Measurements from ENCODE around the gene NUDT6.
A peak's percentile ranks its signal among the peaks of the same experiment; 100 is the strongest.

Gene NUDT6, protein sequence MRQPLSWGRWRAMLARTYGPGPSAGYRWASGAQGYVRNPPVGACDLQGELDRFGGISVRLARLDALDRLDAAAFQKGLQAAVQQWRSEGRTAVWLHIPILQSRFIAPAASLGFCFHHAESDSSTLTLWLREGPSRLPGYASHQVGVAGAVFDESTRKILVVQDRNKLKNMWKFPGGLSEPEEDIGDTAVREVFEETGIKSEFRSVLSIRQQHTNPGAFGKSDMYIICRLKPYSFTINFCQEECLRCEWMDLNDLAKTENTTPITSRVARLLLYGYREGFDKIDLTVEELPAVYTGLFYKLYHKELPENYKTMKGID

DNA sequence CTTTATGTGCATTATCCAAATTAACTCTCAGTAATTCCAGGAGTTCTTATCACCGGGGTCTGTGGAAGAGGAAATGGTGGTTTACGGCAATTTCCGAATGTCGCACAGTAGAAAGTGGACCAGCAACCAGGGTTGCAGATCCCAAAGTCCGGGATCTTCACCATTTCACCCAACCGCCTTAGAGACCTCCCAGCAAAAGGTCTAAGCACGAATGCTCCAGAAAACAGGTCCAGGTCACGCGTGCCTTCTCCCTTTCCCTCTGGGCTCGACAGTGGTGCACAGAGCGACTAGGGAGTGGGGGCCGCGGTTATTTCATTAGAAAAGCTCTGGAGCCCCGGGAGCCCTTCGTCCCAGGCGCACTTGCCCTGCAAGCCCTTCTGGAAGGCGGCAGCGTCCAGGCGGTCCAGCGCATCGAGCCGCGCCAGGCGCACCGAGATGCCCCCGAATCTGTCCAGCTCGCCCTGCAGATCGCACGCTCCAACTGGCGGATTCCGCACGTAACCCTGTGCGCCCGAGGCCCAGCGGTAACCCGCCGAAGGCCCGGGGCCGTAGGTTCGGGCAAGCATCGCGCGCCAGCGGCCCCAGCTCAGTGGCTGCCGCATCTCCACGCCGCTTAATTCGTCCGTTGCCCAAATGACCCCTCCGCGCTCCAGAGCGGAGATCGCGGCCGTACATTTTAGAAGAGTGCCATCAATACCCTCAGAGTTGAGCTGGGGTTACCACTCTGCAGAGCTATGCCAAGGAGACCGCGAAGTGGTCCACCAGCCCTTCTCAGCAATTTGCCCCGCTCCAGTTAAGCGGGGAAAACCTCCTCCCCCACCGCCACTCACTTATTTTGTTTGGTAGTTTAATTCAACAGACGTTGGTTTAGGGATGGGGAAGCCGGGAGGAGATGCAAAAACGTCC, at the start of gene NUDT6:
Gene NUDT6, minus strand, starts transcription at position 627 of the 906 bp plus-strand sequence. Its CDS starts 25 bp downstream, at position 602.
- Histone ChIP-seq H3K9me3 (ENCODE audit: low read length) (no peaks in the 10 kb centered on the region), H3K4me2 (ENCODE audit: low read length) (peak within 1 kb of the TSS; percentile 87), H3F3A (ENCODE audit: insufficient read depth, low read length) (no peaks in the 10 kb centered on the region), H3K9me2 (ENCODE audit: low read depth, low read length) (no peaks in the 10 kb centered on the region), H3K79me2 (ENCODE audit: insufficient read depth, low read length) (peaks cover 9% of the 10 kb centered on the region; the same call in 1 of the 2 replicates), H2AFZ (ENCODE audit: low read length) (peak within 1 kb of the TSS; percentile 85), H3K4me3 (ENCODE audit: low read depth, low read length, poor library complexity, severe bottlenecking) (peak within 1 kb of the TSS; percentile 96), H3K4me1 (ENCODE audit: insufficient read depth, low read length, severe bottlenecking) (peaks cover 19% of the 10 kb centered on the region), H3K27ac (ENCODE audit: low read depth, low read length, poor library complexity, severe bottlenecking) (peak within 1 kb of the TSS; percentile 84), H3K27me3 (ENCODE audit: insufficient read depth, low read length) (no peaks in the 10 kb centered on the region), H3K9ac (ENCODE audit: low read length) (peak within 1 kb of the TSS; percentile 89), H4K20me1 (ENCODE audit: insufficient read depth, low read length) (no peaks in the 10 kb centered on the region), H3K36me3 (ENCODE audit: insufficient read depth, low read length) (no peaks in the 10 kb centered on the region)
- no peak for TF ChIP-seq EZH2 (IDR thresholded peaks at IDR 0.05; ENCODE audit: borderline replicate concordance, low read length)
- TF ChIP-seq, protein P1, sequence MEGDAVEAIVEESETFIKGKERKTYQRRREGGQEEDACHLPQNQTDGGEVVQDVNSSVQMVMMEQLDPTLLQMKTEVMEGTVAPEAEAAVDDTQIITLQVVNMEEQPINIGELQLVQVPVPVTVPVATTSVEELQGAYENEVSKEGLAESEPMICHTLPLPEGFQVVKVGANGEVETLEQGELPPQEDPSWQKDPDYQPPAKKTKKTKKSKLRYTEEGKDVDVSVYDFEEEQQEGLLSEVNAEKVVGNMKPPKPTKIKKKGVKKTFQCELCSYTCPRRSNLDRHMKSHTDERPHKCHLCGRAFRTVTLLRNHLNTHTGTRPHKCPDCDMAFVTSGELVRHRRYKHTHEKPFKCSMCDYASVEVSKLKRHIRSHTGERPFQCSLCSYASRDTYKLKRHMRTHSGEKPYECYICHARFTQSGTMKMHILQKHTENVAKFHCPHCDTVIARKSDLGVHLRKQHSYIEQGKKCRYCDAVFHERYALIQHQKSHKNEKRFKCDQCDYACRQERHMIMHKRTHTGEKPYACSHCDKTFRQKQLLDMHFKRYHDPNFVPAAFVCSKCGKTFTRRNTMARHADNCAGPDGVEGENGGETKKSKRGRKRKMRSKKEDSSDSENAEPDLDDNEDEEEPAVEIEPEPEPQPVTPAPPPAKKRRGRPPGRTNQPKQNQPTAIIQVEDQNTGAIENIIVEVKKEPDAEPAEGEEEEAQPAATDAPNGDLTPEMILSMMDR (IDR thresholded peaks at IDR 0.05; ENCODE audit: low read length): no peak

DNA sequence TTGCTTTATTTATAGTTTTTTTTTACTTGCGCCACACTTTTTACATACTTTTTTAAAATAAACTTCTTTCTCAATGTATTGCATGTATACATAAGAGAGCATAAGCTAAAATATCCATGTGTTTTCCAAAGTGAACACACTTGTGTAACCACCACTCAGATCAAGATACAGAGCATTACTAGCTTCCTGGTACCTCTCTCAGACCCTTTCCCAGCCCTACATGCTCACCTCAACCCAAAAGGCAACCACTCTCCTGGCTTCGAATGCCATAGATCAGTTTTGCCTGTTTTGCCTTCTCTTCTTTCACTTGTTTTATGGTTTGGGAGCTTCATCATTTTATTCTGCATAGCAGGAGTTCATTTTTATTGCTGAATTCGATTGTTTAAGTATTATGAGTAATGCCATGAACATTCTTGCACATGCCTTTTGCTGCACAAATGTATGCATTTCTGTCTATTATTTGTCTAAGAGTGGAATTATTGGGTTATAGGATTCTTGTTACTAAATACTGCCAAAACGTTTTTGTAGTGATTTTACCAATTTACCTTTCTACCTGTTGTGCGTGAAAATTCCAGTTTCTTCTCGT, 45.9 kb upstream of the NUDT6 start:
- H2AFZ ChIP-seq (ENCODE audit: low read length): no peak overlapping the region
- H3F3A ChIP-seq (ENCODE audit: insufficient read depth, low read length): no peaks in the 10 kb centered on the region; the same call in 1 of the 2 replicates
- no peaks in the 10 kb centered on the region for H3K9me3 ChIP-seq (ENCODE audit: low read length)
- no peaks in the 10 kb centered on the region for H3K9me2 ChIP-seq (ENCODE audit: low read depth, low read length)
- no peaks in the 10 kb centered on the region for H4K20me1 ChIP-seq (ENCODE audit: insufficient read depth, low read length)
- no peaks in the 10 kb centered on the region for H3K27me3 ChIP-seq (ENCODE audit: insufficient read depth, low read length)
- no peaks in the 10 kb centered on the region for H3K36me3 ChIP-seq (ENCODE audit: insufficient read depth, low read length)
- no peak overlapping the region for H3K4me3 ChIP-seq (ENCODE audit: low read depth, low read length, poor library complexity, severe bottlenecking)
- H3K79me2 ChIP-seq (ENCODE audit: insufficient read depth, low read length): no peaks in the 10 kb centered on the region
- no peak overlapping the region for H3K4me2 ChIP-seq (ENCODE audit: low read length)
- no peaks in the 10 kb centered on the region for H3K4me1 ChIP-seq (ENCODE audit: insufficient read depth, low read length, severe bottlenecking)
- no peak overlapping the region for H3K9ac ChIP-seq (ENCODE audit: low read length)
- TF ChIP-seq, protein P1 (IDR thresholded peaks at IDR 0.05; ENCODE audit: low read length): no peak
- no peak for TF ChIP-seq EZH2 (IDR thresholded peaks at IDR 0.05; ENCODE audit: borderline replicate concordance, low read length)
- no peak overlapping the region for H3K27ac ChIP-seq (ENCODE audit: low read depth, low read length, poor library complexity, severe bottlenecking)

DNA sequence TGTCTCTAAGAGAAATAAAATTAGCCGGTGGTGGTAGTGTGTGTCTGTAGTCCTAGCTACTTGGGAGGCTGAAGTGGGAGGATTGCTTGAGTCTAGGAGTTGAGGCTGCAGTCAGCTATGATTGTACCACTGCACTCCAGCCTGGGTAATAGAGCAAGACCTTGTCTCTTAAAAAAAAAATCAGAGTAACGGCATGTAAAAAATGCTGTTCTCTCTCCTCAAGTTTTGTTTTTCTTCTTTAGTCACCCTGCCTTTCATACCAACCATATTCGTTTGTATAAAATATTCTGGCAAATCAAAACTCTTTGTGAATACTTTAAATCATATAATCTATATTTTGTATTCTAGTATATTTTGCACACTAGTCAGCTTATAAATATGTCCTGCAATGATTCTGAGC, 44.8 kb upstream of the NUDT6 start:
- Histone ChIP-seq H3K36me3 (ENCODE audit: insufficient read depth, low read length) (no peaks in the 10 kb centered on the region), H4K20me1 (ENCODE audit: insufficient read depth, low read length) (no peaks in the 10 kb centered on the region), H3K4me1 (ENCODE audit: insufficient read depth, low read length, severe bottlenecking) (no peaks in the 10 kb centered on the region), H3K4me2 (ENCODE audit: low read length) (no peak overlapping the region), H3K79me2 (ENCODE audit: insufficient read depth, low read length) (no peaks in the 10 kb centered on the region), H3K27ac (ENCODE audit: low read depth, low read length, poor library complexity, severe bottlenecking) (no peak overlapping the region), H3K9ac (ENCODE audit: low read length) (no peak overlapping the region), H3F3A (ENCODE audit: insufficient read depth, low read length) (no peaks in the 10 kb centered on the region; the same call in 1 of the 2 replicates), H3K9me3 (ENCODE audit: low read length) (no peaks in the 10 kb centered on the region), H3K27me3 (ENCODE audit: insufficient read depth, low read length) (no peaks in the 10 kb centered on the region), H3K9me2 (ENCODE audit: low read depth, low read length) (no peaks in the 10 kb centered on the region), H2AFZ (ENCODE audit: low read length) (no peak overlapping the region), H3K4me3 (ENCODE audit: low read depth, low read length, poor library complexity, severe bottlenecking) (no peak overlapping the region)
- TF ChIP-seq, protein P1 (IDR thresholded peaks at IDR 0.05; ENCODE audit: low read length): no peak
- TF ChIP-seq EZH2 (IDR thresholded peaks at IDR 0.05; ENCODE audit: borderline replicate concordance, low read length): no peak
